Frontal cortex (tissue), 4 donors: ENCODE measurements around the gene OBP2A. TPM values are rescaled to one million over a fixed set of nuclear protein-coding genes. Genes with fewer than 3 reads are reported as not detected.
"Not testable (repeated sequence)": the region's sequence is repeated elsewhere in the genome, so short reads cannot be mapped to it uniquely, and the experiment has no call there.

Experiments used
- DNase-seq, 2 donors: peaks; one replicate each; pipeline ENCODE4 v3.0.0; 2012; ENCODE audit warnings: low spot score in 2 of 2
- FAIRE-seq: peaks from 2 replicates; lab custom pipeline; 2012; peaks lifted over from hg19 to GRCh38; lab: Jason Lieb, UNC
- total RNA-seq: library from RNA; depleted of rRNA; stranded (reverse); fragments of >200 nt; gene quantifications from one replicate; pipeline ENCODE4 v1.2.3, GENCODE V29; 2014
- donor health status: control.
- donor health status: control.
- donor health status: control.

Gene OBP2A
- total RNA-seq, 1 donor from 2014 or later = not detected

DNA sequence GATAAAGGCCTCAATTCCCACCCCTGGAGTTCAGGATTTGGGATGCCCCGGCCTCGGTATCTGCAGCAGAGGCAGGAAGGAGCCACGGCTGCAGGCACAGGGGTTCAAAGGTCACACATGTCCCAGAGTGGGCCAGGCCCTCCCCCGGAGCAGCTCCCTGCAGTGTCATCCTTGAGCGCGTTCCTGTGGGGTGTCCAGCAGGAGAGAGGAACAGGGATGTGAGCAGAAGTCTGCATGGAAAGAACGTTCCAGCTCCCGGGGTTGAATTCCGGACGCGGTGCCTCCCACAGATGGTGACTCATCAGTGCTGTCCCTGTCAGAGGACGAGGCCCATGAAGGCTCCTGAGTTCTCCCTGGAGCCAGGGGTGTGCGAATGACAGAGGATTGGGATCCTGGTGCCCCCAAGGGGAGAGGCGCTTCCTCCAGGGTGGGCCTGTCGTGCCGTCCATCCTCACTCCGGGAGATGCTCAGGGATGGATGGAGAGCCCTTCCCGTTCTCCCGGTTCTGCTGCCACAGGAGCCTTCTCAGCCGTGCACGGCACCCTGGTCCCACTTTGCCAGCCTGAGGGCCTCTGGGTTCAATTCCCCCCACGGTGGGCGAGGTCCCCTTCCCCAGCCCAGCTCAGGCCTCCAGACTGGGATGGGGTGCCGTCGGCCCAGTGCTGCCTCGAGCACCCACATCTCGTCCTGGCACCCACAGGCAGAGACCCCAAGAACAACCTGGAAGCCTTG is 21.6 kb upstream of the OBP2A start:
- no peak for FAIRE-seq
- no peak for DNase-seq

GRCh38 chr9:135525241-135526088 is 20.5 kb upstream of the OBP2A start:
- FAIRE-seq = no peak
- DNase-seq = no peak

- no peak for DNase-seq
- no peak for FAIRE-seq
Measured at GRCh38 chr9:135526089-135526729, 19.7 kb upstream of the OBP2A start.

DNA sequence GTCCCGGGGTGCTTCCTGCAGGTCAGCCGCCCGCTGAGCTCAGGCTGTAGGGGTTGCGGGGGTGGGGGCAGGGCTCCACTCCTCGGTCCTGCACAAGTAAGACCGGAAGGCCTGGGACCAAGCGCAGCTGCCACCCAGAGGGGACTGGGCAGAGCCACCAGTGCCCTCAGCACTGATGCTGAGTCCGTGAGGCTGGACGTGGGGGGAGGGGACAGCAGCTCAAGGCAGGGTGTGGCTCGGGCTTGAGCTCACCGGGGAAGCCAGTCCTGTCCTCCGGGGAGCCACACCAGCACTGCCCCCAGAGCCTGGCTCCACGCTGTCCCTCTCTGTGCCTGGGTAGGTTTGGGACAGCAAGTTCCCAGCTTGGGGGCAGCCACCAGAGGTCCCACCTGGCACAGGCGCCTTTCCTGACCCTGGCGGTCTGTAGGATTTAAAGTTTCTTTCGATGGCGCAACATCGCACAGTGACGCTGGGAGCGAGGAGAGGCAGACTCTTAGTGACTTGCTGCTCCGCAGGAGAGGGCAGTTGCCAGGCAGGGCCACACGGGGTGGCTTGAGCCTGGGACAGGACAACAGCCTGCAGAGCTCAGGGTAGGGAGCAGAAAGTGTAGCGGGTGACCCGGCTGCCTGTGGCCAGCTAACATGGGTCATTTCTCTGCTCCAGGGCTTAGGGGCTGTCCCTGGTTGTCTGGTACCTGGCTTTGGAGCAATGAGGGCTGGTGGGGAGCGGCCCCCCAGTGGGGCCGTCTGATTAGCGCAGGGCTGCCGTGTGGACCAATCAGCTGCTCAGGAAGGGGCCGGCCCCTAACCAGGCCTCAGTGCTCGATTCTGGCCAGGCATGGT is 19.0 kb upstream of the OBP2A start:
- no peak for DNase-seq
- no peak for FAIRE-seq

DNA sequence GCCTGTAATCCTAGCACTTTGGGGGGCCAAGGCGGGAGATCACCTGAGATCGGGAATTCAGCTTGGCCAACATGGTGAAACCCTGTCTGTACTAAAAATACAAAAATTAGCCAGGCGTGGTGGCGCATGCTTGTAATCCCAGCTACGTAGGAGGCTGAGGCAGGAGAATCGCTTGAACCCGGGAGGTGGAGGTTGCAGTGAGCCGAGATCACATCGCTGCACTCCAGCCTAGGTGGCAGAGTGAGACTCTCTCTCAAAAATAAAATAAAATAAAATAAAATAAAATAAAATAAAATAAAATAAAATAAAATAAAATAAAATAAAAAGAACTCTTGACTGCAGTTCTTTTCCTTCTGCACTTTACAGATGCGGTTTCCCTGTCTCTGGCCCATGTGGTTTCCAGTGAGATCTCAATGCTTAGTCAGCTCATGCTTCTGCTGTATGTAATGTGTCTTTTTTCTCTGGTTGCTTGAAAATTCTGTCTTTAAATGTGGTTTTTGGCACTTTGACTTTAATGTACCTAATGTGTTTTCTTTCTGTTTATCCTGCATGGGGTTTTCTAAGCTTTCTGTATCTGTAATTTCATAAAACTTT is 17.0 kb upstream of the OBP2A start:
- not testable (repeated sequence) for FAIRE-seq, DNase-seq

DNA sequence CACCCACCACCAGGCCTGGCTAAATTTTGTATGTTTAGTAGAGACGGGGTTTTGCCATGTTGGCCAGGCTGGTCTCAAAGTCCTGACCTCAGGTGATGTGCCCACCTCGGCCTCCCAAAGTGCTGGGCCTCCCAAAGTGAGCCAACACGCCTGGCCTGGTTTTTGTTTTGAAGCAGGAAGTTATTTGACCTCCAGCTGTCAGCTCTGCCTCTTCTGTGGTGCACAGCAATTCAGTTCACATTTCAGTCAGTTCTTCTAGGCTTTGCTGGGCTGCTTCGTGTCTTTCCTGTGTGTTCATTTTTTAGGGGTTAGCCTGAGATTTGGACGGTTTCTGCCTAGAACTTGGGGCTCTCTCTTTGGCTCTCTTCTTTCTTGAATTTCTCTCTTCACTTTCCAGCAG is 15.8 kb upstream of the OBP2A start:
- no peak for DNase-seq
- FAIRE-seq = no peak

DNA sequence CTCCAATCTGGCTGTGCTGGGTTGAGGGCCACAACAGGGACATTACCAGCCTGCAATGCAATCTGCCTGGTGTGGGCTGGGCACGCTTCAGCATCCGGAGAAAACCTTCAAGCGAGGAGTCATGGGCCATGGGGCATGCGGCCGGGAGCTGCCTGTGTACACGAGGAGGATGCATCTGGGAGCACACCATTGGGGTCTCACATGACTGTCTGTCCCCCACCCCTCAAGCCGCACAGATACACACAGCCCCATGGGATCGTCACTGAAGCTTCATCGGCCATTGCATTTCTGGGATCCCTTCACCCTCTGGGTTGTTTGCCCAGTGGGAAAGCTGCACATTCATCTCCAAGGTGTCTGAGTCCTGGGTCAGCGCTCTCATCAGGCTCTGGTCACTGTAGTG is 14.8 kb upstream of the OBP2A start:
- FAIRE-seq = no peak

DNA sequence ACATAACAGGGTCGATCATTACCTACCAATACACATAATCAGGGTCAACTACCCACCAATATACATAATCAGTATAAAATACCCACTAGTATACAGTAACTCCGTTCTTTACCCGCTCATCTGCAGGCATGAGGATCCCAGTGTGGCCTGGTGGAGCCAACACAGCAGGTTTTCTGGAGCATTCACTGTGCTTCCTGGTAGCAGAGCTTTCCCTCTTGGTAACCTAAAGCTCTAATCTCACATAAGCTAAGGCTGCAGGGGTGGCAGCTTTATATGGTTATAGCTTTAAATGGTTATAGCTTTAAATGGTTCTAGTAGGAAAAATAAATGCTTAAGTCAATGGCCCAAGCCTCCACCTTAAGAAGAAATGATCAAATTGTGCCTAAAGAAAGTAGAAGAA is 12.8 kb upstream of the OBP2A start:
- FAIRE-seq (no peak), DNase-seq (no peak)

More for the DNA sequence above, 14.8 kb upstream of the OBP2A start:
- DNase-seq = no peak

DNA sequence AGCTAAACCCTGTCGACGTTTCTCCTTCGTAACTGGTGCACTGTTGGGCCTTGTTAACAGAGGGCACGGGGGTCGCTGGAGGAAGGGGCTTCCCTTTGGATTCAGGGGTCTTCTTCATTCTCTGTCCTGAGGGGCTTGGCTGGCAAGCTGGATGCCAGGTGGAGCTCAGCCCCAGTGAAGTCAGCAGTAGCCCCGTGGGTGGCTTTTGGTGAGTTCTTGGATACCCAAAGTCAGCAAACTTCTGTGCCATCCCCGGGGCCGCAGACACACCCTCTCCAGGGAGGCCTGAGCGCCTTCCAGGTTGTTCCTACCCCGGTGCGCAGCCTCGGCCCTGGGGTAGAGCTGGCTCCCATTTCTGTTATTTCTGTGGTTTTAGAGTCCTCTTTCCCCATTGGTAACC is 12.3 kb upstream of the OBP2A start:
- DNase-seq (no peak), FAIRE-seq (no peak)

DNA sequence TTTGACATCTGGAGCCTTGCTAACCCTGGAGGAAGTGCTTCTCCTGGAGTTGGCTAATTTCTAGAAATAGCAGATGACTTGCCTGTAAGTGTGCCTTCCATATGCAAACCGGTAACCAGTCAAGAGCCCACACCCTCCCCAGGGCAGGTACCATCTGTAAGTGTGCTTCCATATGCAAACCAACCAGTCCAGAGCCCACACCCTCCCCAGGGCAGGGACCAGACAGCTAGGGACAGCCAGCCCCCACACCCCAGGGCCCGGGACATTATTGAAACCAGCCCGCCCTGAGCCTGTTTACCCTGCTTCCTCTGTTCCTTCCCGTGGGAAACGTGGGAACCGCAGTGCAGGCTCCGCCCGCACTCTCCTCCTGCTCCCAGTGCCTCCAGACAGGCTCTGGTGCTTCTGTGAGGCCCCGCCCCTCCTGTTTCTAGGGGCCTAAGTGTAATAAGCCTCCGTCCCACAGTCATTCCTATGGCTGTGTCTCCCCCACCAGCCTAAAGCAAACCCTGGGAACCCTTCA is 11.7 kb upstream of the OBP2A start:
- FAIRE-seq, DNase-seq: not testable (repeated sequence)

GRCh38 chr9:135534826-135535225 is 11.1 kb upstream of the OBP2A start:
- DNase-seq, FAIRE-seq: not testable (repeated sequence)

- not testable (repeated sequence) for FAIRE-seq
Measured at GRCh38 chr9:135535631-135536030, 10.3 kb upstream of the OBP2A start.

DNA sequence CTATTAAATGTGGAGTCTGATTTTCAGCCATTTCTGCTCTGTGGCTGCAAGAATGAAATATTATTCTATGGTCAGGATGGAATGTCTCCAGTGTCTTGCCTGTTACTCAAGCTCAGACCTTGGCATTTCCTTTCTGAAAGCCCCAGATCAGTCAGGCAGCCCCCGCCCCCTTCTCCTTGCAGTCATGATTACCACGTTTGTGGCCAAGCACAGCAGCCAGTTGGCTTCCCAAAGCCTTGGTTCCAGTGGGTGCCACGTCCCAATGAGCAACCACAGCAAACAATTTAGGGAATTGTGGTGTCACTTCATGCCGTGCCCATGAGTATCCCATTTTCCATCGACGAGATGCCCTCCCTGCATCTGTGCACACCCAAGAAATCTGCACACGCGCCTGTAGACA is 9.7 kb upstream of the OBP2A start:
- DNase-seq = no peak

More at GRCh38 chr9:135535631-135536030, 10.3 kb upstream of the OBP2A start:
- DNase-seq = not testable (repeated sequence)

DNA sequence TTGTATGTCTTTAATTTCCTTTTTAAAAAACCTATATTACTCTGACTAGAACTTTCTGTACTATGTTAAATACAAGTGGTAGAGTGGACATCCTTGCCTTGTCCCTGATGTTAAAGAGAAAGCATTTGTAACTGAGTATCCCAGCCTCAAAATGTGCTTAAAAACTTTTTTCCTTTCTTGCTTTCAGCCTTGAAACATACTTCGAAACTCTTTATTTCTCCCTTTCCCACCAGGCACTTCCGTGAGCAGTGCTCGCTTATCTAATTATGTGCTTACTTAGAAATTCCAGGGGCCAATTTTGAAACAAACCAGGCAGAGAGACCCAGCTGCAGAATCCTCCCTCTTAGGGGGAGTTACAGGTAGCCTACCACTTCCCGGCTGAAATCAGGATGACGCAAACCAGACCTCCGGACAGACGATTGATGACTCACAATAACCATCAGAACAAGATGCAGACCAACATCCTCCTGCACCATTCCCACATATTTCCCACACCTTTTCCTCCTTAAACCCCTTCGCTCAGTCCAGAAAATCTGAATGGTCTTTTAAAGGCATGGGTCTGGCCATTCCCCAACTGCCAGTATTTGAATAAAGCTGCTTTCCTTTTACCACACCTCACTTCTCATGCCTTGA is 2.5 kb upstream of the OBP2A start:
- not testable (repeated sequence) for DNase-seq, FAIRE-seq

More for the DNA sequence above, 9.7 kb upstream of the OBP2A start:
- FAIRE-seq = no peak

- DNase-seq = no peak
- FAIRE-seq = no peak
Measured at GRCh38 chr9:135544981-135545635, 818 bp upstream of the OBP2A start.

- not testable (repeated sequence) for FAIRE-seq, DNase-seq
Measured at GRCh38 chr9:135546792-135547617, 1.1 kb downstream of the OBP2A start.
